Fibroblast of skin of back (primary cell): Measurements from ENCODE around the gene PCBP3.

Experiments used
- DNase-seq: peaks from one replicate; pipeline ENCODE4 v3.0.0-alpha.2; 2013

Gene PCBP3

DNA sequence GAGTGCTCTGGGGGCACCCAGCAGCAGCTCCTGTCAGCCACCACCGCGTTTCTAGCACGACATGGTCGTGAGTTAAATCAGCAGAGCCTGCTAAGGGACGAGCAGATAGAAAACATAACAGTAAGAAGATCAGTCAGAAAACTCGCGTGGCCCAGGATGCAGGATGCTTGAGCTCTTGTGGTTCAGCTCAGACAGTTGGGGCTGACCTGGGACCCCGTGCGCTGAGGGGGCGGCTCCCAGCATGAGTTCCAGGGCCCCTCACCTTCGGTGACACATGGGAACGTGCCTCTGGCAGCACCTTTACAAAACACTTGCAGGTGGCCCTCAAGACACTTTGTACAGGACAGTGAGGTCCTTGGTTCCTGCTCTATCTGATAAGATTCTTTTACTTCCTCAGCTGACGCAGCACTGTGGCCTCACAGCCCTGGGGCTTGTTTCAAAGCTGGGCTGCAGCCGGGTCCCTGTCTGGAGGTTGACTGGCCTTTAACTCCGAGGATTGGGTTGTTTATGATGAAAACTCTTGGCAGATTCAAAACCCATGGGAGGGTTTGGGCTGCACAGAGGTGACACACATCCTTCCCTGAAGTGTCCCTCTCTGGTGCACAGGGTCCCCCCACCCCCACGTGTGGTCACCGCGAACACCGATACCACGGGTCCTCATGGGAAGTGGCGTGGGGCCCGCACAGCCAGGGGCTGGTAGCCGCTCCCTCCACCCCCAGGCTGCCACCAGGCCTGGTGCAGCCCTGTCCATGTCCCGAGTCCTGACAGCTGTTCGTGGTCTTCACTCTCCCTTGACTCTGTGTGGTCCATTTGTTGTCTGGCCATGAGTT is 272.7 kb downstream of the PCBP3 start:
- DNase-seq = no peak

DNA sequence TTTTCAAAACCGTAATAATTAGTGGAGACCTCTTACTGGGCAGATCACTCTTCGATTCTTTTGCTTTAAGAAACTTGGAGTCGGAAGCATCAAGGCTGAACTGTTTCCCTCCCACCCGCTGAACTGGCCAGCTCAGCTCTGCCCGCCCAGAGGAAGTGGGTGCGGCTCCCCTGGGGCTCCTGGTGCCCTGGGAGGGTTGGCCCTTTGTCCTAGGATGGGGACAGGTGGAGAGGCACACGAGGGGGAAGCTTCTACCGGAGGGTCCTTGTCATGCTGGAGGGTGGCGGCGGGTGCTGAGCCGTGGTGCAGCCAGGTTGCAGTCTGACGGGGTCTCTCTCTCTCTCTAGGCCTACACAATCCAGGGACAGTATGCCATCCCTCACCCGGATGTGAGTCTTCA is 273.7 kb downstream of the PCBP3 start:
- no peak for DNase-seq

DNA sequence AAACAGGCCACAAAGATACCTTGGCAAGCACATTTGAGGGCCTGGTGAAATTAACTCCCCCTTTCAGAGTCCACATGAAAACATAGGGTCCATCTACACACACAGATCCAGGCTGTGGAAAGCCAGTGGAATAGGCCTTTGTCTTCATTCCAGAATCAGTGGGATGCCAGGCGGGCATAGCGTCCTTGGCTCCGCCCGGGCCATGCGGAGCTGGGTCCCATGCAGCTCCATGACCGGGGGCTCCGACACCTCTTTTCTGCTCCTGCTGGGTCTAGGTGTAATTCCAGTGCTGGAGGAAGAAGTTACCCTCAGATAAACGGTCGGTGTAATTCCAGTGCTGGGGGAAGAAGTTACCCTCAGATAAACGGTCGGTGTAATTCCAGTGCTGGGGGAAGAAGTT is 274.5 kb downstream of the PCBP3 start:
- DNase-seq = no peak

DNA sequence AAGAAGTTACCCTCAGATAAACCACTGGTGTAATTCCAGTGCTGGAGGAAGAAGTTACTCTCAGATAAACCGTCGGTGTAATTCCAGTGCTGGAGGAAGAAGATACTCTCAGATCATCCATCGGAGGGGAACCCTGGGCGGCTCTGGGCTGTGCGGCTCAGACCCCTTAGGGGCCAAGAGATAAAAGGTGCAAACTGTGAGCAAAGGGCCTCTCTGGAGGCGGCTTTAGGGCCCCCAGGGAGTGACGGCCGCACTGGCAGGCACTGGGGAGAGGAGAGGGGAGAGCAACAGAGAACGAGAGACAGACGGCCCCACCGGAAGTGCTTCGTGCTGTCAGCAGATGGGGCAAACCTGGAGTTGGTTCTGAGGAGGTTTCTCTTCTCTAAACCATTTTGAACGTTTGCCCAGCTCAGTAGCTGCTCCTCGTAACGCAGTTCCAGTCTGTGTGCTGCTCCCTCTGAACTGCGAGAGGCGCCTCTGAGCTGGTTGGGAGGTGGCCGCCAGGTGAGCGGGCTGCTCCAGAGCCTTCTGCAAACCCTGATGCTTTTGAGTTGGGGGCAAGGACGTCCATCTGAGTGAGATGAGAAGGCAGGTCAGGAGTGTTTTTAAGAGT is 275.4 kb downstream of the PCBP3 start:
- no peak for DNase-seq

DNA sequence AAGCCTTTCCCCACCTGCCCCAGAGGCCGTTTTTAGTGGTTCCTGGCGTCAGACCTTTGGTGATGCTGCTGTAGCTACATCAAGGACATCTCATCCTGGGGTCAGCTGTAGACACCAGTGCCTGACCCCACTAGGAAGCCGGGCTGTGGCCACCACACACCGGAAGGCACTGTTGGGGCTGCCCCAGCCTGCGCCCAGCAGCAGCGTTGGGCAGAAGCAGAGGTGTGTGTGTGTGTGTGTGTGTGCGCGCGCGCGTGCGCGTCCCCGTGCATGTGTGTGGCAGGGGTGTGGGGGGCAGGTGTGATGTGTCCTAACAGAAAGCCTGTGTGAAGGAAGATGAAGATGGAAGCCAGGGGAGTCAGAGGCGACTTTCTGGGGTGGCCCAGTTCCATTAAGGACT is 276.1 kb downstream of the PCBP3 start:
- no peak for DNase-seq

DNA sequence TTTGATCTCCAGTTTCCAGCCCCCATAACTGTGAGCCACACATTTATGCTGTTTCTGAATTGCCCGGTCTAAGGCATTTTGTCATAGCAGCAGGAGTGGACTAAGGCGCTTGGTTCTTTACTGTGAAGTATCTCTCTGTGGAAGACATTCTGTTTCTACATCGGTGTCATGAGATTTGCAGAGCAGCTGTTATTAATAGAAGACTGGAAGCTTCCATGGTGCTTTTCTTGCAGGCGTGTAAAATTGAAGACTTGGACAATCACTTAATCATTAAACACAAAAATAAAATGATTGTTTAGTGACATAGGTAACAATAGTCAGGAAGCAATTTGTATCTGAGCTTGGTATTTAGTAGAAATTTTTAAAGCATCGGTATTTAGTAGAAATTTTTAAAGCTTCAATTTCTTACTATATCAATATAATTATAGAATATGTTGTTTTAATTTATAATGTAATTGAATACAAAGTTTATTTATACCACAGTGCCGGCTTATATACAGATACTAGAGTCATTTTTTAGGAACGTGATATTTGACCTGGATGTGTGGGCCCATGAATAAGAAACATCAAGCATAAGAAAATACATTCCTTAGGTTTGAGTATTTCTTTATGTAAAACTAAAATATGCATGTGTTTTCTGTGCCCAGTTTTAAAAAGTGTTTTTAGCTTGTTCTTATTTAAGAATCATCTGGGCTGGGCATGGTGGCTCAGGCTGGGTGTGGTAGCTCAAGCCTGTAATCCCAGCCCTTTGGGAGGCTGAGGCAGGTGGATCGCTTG is 277.5 kb downstream of the PCBP3 start:
- DNase-seq = peak; percentile 66

DNA sequence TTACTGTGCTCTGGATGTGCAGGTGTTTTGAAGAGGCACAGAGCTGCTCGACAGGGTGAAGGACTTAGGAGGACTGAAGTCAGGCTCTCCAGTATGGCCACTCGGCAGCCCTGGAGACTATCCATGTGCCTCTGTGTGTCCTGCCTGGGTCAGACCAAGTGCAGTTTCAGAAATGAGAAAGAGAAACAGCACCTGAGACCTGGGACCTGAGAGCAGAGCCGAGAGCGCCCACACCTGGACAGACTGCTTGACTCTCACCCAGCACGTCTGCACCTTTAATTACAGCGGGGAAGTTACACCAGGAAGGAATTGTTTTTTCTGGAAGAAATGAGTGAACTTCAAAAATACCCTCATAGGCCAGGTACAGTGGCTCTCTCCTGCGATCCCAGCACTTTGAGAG is 278.4 kb downstream of the PCBP3 start:
- DNase-seq = no peak

DNA sequence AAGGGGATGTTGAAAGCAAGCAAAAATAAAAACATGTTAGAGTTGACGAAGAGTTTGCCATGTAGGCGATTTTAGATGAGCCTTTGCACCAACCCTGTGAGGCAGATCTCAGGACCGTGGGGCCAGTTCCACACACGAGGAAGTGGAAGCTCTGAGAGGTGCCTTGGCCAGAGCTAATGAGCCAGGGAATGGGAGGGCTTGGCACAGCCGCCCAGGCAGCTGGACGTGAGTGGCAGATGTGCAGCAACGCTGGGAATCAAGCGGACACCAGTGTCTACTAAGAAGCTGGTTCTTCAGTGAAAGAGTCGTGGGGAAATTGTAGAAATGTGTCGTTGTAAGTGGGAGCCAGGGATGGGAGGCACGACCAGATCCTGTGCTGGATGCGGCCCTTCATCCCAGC is 279.1 kb downstream of the PCBP3 start:
- no peak for DNase-seq

DNA sequence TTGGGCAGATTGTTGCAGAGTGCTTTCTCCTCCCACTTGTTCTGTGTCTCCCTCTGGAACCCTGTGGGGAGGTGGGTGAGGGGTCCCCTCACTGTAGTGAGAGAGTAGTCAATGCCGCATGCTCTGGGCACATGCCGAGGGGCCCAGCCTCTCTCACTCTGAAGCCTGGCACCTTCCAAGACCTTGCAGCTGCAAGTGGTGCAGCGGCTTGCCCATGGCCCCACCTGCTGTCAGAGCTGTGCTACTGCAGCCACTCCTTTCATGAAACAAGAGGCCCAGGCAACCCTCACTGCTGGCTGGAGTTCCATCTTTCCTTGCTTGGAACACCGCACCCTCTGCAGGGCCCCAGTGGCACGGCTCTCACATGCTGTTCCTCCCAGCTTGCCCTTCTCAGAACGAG is 279.6 kb downstream of the PCBP3 start:
- peak; percentile 66 for DNase-seq

DNA sequence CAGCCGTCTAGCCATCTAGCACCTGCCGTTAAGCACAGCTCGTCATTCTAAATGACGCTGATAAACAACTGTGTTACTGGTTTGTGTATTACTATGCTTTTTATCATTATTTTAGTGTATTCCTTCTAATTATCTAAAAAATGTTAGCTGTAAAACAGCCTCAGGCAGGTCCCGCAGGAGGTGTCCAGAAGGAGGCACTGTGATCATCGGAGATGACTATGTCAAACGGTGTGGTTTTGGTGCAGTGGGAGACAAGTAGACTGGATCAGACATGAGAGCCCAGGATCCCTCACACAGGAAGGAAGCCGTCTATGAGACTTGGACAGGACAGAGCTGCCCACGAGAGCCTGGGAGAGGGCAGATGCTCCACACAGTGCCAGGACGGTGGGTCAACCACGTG is 282.8 kb downstream of the PCBP3 start:
- DNase-seq = no peak

DNA sequence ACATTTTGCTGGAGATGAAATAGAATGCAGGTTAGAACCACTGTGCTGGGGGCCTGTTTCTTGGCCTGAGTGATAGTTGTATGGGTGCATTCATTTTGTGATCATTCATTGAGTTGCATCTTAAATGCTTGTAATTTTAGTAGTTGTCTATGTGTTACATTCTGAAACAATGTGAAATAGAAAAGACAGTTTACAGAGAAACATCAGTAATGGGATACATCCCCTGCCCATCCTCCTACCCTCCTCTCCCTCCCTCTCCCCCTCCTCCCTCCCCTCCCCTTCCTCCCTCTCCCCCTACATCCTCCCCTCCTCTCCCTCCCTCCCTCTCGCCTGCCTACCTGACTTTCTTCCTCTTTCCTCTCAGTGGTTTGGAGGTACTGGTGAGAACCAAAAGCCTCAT is 283.5 kb downstream of the PCBP3 start:
- DNase-seq = no peak

DNA sequence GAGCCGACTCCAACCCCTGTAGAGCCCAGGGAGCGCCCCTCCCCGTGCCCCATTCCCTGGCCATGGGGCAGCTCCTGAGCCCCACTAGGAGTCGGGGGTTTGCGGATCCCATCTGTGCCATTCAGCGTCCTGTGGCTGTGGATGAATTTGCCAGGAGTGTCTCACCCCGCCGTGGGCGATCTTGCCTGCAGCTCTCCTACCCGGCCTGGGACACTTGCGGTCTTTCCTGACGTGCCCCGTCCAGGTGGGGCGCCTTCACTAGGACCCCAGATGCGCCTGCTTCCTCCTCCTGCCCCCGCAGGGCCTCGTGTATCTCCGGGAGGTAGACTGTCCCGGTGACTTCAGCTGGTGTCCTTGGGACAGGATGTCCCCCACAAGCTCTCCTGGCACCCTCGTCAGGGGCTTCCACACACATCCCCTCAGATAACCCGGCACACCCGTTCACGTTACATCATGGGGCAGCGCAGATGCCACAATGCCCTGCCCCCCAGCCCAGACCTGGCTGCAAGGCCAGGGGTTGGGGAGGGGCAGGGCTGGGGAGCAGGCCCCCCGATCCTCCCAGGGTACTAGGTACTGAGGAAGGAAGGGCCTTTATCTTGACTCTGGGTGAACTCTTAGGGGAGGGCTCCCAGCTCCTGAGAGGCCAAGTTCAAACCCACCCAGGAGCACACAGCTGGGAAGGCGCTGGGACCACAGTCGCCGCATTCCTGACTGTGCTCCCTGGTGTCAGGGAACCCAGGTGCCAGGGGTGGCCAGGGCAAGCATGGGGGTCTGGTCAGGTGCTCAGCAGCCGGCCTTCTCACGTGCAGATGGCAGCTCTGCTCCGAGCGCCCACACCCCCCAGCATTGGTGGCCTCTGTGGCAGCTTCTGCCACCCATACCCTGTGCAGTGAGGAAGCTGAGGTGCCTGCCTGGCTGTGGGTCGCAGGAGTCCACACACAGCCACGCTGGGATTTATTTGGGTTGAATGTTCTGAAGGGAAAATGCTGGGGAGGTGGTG is 284.6 kb downstream of the PCBP3 start:
- no peak for DNase-seq

DNA sequence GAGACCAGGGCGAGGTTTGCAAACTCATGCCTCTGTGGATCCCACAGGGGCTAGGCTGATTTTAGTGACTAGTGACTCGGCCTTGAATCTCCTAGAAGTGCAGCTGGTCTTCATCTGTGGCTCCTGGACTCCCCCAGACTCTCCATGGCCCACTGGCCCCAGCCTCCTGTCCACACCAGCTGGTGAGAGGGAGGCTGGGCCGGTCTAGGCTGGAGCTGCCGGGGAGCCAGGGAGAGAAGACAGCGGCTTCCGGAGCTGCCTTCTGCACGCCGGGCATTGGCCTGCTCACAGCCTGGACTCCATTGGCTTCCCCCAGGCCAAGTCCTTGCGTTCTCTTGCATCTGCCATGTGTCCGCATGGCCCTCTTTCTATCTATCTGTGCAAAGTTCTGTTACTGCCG is 285.9 kb downstream of the PCBP3 start:
- no peak for DNase-seq

DNA sequence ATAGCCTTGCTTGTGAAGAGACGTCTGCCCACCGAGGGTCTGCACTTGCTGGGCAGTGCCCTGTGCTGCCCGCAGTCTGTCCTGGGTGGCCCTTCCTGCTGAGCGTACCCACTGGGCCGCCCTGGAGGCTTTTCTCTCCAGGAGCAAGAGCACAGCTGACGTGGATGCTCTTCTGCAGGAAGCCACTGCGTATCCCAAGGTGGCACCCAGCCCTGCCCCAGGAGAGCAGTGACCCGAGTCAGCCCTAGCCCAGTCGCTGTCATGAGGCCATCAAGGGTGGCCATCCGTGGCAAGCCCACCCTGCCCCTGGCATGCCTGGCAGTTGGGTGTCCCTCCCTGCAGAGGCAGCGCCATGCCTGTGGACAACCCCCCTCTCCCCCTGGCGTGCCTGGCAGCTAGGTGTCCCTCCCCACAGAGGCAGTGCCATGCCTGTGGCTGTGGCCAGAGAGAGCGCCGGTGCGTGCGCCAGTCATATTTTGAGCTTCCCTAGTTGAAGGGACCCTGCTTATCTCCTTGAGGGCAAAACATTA is 286.8 kb downstream of the PCBP3 start:
- no peak for DNase-seq

DNA sequence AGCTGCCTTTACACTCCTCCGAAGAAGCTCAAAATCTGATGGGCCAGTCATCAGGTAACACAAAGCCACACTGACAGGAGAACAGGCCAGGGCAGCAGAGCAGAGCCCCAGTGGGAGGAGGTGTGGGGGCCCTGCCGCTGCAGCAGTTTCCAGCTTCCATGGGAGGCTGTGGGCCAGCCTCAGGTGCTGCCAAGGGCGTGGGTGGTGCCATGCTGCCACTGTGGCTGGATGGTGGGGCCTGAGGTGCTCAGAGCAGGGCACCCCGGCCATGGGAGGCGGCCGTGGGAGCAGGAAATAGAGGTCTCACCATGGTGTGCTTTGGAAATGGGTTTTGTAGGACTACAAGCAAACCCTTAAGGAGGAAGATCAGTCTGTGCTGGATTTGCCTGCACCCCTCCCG is 287.3 kb downstream of the PCBP3 start:
- no peak for DNase-seq

DNA sequence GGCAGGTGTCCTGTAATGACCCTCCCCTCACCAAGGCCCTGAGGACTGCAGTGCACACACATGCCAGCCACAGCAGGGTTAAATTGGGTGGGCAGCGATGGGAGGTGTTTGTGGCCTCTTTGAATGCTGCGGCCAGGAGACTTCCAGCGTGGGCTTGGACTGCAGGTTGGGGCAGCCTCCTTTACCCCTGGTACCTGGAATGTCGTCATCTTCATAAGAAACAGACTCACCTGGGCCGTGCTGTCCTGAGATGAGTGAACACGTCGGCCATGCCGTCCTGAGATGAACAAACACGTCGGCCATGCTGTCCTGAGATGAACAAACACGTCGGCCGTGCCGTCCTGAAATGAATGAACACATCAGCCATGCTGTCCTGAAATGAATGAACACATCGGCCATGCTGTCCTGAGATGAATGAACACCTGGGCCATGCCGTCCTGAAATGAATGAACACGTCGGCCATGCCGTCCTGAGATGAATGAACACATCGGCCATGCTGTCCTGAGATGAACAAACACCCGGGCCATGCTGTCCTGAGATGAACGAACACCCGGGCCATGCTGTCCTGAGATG is 288.0 kb downstream of the PCBP3 start:
- DNase-seq = no peak

DNA sequence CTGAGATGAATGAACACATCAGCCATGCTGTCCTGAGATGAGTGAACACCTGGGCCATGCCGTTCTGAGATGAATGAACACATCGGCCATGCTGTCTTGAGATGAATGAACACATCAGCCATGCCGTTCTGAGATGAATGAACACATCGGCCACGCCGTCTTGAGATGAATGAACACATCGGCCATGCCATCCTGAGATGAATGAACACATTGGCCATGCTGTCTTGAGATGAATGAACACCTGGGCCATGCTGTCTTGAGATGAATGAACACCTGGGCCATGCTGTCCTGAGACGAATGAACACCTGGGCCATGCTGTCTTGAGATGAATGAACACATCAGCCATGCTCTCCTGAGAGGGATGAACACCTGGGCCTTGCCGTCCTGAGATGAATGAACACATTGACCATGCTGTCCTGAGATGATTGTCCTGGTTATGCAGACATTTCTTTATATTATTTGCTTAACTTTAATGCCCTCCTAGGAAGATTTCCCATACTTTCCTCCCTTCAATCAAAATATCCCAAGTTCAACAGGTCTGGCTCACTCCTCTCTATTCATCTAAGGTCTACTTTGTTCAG is 289.5 kb downstream of the PCBP3 start:
- no peak for DNase-seq

DNA sequence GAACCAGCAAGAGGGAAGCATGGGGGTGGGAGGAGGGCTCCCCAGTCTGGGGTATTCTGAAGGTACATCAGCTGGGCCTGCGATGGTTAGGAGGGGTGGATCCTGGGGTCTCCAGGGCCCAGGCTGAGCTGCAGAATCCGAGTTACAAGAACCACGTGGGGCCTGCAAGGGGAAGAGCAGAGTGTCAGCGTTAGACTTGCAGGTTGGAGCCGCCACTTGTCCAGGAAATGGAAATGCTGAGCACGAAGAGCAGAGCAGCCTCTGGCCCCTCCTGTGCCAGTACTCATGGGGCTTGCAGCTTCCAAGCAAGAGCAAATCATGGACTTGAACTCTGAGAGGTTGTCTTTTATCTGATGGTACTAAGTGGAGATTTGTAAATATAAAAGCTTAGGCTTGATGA is 290.6 kb downstream of the PCBP3 start:
- no peak for DNase-seq

DNA sequence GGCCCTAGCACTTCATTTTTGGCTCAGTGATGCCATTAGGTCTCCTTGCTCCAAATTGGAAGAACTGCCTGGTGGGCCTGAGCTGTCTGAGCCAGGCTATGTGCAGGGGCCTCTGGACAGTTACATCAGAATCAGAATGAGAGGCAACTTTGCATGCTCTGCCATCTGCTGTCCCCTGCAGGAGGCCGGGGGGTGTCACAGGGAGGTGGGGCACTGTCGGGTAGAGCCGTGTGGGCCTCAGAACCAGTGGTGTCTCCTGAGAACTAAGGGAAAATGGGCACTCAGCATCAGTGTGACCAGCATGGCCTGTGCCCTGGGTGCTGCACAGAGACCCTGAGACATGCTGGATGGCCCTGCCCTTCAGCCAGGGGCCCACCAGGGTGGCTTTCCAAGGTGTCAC is 291.0 kb downstream of the PCBP3 start:
- DNase-seq = no peak

DNA sequence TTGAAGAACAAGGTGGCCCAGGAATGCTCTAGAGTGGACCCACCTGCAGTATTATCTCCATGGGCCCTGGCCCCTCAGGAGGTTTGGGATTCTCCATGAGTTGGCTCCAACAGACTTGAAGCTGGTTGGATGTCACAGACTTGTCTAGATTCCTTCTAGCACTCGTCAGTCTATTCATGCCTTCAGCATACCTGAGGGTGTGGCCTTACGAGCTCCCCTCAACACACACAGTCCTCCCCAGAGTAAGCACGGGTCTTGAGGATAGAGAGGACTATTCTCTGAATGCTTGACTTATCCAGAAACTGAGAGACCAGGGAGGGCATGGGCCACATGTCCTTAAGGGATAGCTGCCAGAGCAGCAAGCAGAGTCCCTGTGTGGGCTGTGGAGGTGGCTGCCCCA is 292.1 kb downstream of the PCBP3 start:
- DNase-seq = peak; percentile 42

DNA sequence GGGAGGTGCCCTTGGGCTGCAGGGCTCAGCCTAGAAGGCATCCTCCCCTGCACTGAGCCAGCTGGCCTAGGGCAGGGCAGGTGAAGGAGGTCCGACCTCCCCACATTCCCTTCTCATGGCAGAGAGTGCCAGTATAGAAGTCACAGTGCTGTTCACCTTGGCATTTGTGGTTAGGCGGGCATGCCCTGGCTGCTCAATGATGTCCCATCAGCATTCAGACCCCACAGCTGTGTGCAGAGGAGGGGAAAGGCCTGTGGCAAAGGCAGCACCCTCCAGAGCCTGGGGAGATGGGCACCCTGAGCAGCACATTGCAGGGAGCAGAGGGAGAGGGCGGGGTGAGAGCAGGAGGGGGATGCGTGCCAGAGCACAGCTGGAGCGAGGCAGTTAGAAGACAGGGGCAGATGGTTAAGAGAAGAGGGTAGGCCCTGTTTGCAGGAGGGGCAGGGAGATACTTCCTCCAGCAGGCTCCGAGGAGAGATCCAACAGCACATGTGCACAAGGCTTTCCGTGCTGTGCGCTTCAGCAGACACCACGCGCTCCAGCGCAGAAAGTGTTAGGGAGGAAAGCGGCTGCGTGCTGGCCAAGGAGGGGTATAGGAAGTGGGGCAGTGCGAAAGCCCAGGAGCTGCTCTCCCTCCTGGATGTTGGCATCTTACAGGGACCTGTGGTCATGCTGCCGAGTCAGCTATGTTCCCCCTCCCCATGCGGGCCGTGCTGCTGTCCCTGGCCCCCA is 294.4 kb downstream of the PCBP3 start:
- DNase-seq = no peak
